Stimulated activated CD4-positive, alpha-beta T cell treated with anti-CD3 and anti-CD28 coated beads, Interleukin-15, amount 100 ng/mL, for 24 hours (primary cell): ENCODE measurements around the gene BUD31.
"Not testable (repeated sequence)": the region's sequence is repeated elsewhere in the genome, so short reads cannot be mapped to it uniquely, and the experiment has no call there.

Source experiments
- DNase-seq: peaks from one replicate; pipeline ENCODE4 v3.0.0-alpha.2; 2020

The BUD31 gene

GRCh38 chr7:99380823-99381663 is 27.7 kb upstream of the BUD31 start:
- peak; percentile 93 for DNase-seq

GRCh38 chr7:99381664-99382075 is 27.1 kb upstream of the BUD31 start:
- DNase-seq, result no peak

- DNase-seq, result no peak
Observed at GRCh38 chr7:99383203-99383602, 25.6 kb upstream of the BUD31 start.

GRCh38 chr7:99383791-99384370 is 24.9 kb upstream of the BUD31 start:
- DNase-seq, result no peak

- no peak for DNase-seq
Observed at GRCh38 chr7:99384523-99384922, 24.2 kb upstream of the BUD31 start.

GRCh38 chr7:99385564-99385963 is 23.2 kb upstream of the BUD31 start:
- no peak for DNase-seq

- no peak for DNase-seq
Observed at GRCh38 chr7:99386584-99387238, 22.1 kb upstream of the BUD31 start.

- DNase-seq, result not testable (repeated sequence)
Observed at GRCh38 chr7:99387239-99387635, 21.5 kb upstream of the BUD31 start.

- DNase-seq, result no peak
Observed at GRCh38 chr7:99387912-99388311, 20.9 kb upstream of the BUD31 start.

- no peak for DNase-seq
Observed at GRCh38 chr7:99389772-99390171, 19.0 kb upstream of the BUD31 start.

- no peak for DNase-seq
Observed at GRCh38 chr7:99390941-99391602, 17.7 kb upstream of the BUD31 start.

GRCh38 chr7:99392046-99392445 is 16.7 kb upstream of the BUD31 start:
- no peak for DNase-seq

- peak; percentile 86 for DNase-seq
Observed at GRCh38 chr7:99392659-99393354, 16.0 kb upstream of the BUD31 start.

GRCh38 chr7:99393355-99394187 is 15.2 kb upstream of the BUD31 start:
- no peak for DNase-seq

- no peak for DNase-seq
Observed at GRCh38 chr7:99394188-99394502, 14.6 kb upstream of the BUD31 start.

- no peak for DNase-seq
Observed at GRCh38 chr7:99395616-99396327, 13.0 kb upstream of the BUD31 start.

- DNase-seq, result no peak
Observed at GRCh38 chr7:99396418-99397296, 12.1 kb upstream of the BUD31 start.

GRCh38 chr7:99397297-99397983 is 11.3 kb upstream of the BUD31 start:
- no peak for DNase-seq

- DNase-seq, result no peak
Observed at GRCh38 chr7:99398891-99399445, 9.8 kb upstream of the BUD31 start.
